ENCODE data around the gene PRDX6. TPM values are rescaled to one million over a fixed set of nuclear protein-coding genes. Genes with fewer than 3 reads are reported as not detected.
"Not testable (repeated sequence)": the region's sequence is repeated elsewhere in the genome, so short reads cannot be mapped to it uniquely, and the experiment has no call there.

PRDX6 gene, protein sequence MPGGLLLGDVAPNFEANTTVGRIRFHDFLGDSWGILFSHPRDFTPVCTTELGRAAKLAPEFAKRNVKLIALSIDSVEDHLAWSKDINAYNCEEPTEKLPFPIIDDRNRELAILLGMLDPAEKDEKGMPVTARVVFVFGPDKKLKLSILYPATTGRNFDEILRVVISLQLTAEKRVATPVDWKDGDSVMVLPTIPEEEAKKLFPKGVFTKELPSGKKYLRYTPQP
- total RNA-seq: 354 and 387 TPM in 2 replicates

- peak; percentile 51 for DNase-seq (ENCODE audit: low read depth)
Observed at GRCh38 chr1:173477286-173478093, at the start of gene PRDX6. Gene PRDX6 (plus strand): TSS chr1:173477335. CDS start chr1:173477398, 63 bp downstream.

GRCh38 chr1:173429471-173430402 is 47.4 kb upstream of the PRDX6 start:
- DNase-seq (ENCODE audit: low read depth): peak; percentile 70

DNA sequence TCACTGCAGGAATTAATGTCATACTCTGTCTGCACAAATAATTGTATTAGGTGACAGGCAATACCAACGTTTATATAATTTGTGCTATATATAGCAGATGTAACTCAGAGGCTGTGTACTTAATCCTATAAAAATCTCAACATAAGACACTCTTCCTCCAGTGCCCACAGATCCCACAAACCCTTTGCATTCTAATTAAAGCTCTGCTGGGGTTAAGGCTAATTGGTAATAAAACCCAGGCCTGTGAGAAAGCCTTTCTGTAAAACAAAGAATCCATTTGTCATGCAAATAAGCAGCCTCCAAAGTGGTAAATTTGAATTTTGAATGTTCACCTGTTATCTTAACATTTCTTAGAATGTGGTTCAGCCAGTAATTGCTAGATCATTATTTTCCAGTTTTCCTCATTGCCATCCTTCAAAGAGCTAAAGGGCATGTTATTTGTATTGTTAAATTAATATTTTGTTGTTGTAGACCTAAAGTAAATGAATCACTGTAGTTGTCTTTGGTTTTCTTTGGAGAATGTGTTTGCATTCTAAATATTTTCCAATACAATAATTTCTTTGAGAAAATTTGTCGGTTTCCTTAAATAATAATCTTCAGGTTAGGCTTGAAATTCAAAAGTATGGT is 46.3 kb upstream of the PRDX6 start:
- DNase-seq (ENCODE audit: low read depth): no peak

- DNase-seq (ENCODE audit: low read depth): peak; percentile 81
Observed at GRCh38 chr1:173431304-173432045, 45.7 kb upstream of the PRDX6 start.

DNA sequence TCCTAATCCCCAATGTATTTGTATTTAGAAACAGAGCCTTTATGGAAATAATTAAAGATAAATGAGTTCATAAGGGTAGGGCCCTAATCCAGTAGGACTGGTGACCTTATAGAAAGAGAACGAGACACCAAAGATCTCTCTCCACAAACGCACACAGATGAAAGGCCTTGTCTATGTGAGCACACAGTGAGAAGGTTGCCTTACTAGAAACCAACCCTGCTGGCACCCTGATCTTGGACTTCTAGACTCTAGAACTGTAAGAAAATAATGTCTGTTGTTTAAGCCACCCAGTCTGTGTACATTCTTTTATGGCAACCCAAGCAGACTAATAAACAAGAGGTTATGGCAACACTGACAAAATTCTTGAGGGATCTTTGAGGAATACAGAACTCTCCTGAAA is 44.8 kb upstream of the PRDX6 start:
- no peak for DNase-seq (ENCODE audit: low read depth)

- no peak for DNase-seq (ENCODE audit: low read depth)
Observed at GRCh38 chr1:173433751-173434326, 43.3 kb upstream of the PRDX6 start.

DNA sequence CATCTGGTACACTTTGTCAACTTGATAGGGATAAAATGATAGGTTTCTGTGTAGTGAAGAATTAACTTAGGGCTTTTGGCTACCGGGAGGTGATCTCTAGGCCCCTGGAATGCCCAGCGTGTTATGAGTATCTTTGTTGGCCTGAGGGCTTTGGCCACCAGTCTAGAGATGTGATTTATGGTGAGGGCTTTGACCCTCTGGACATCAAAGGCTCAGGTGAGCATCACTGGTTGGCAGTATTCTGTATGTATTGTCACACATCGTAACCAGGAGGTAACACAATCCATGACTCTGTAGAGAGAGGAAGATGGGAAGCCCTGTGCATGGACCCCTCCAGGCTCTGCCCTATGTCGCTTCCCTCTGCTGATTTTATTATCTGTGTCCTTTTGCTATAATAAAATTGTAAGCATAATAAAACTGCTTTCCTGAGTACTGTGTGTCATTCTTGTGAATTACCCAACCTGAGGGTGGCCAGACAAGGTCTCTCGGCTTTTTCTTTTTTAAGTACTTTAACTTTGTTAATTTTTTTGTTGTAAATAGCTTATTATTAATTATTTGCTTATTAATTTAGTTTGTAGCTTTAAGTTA is 40.2 kb upstream of the PRDX6 start:
- no peak for DNase-seq (ENCODE audit: low read depth)

GRCh38 chr1:173438675-173439074 is 38.5 kb upstream of the PRDX6 start:
- no peak for DNase-seq (ENCODE audit: low read depth)

- no peak for DNase-seq (ENCODE audit: low read depth)
Observed at GRCh38 chr1:173440430-173440829, 36.7 kb upstream of the PRDX6 start.

GRCh38 chr1:173444757-173445156 is 32.4 kb upstream of the PRDX6 start:
- DNase-seq (ENCODE audit: low read depth): no peak

DNA sequence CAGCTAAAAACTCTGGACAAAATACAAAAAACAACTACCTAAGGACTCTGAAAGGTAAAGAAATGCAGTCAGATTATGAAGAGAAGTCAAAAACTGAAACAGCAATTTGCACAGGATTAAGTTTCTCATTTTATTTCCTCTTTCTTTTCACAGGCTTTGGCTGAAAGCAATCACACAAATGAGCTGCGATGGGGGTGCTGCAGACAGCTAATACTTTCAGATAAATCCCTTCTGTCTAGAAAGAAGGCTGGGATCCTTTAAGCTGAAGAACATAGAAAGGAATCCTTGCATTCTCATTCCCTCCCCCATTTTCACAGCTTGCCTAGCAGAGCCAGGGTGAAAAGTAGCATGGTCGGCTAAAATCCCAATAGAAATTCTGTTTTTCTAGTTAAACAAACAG is 32.0 kb upstream of the PRDX6 start:
- no peak for DNase-seq (ENCODE audit: low read depth)

GRCh38 chr1:173445656-173446055 is 31.5 kb upstream of the PRDX6 start:
- DNase-seq (ENCODE audit: low read depth): no peak

DNA sequence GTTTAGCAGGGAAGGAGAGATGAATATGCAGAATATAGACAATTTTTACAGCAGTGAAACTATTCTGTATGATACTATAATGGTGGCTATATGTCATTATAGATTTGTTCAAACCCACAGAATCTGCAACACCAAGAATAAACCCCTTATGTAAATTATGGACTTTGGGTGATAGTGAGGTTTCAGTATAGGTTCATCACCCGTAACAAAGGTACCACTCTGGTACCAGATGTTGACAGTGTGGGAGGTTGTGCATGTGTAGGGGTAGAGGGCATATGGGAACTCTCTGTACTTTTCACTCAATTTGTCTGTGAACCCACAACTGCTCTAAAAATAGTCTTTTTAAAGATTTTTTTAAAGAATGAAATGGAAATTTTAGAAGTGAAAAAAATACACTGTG is 29.9 kb upstream of the PRDX6 start:
- DNase-seq (ENCODE audit: low read depth): no peak

GRCh38 chr1:173448945-173449344 is 28.2 kb upstream of the PRDX6 start:
- no peak for DNase-seq (ENCODE audit: low read depth)

DNA sequence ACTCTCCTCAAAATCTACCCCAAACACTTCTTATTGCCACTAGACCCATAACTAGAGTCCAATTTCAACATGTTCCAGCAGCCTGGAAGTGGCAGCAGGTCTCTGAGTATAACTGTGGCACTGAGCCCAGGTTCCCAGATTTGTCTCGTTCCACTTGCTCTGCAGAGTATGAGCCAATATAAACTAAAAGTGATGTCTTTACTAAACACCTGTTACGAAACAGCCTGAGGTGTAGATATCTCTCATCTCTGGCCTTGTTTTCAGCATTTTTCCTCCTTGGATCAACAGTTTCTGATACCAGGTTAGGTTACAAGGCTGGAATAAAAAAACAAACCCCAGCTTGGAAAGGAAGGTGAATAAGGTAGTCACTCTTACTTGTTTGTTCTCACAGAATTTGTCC is 25.2 kb upstream of the PRDX6 start:
- peak; percentile 83 for DNase-seq (ENCODE audit: low read depth)

DNA sequence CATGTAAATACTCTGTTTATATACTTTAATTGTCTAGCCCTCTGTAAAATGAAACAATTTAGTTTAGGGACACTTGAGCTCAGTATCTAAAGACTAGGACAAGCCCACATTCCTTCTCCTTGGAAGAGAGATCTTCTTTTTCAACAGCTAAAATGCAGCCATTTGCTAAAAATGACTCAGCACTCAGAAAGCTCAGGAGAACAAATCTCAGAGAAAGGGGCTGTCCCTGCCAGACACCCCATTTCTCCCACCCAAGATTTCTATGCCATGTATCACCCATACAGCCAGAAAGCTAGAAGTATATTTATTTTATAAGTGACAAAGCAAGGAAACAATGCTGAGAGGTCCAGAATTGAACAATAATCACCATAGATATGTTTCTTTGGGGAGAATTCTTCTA is 23.2 kb upstream of the PRDX6 start:
- peak; percentile 19 for DNase-seq (ENCODE audit: low read depth)

GRCh38 chr1:173454966-173455524 is 22.1 kb upstream of the PRDX6 start:
- DNase-seq (ENCODE audit: low read depth): peak; percentile 23

- DNase-seq (ENCODE audit: low read depth): no peak
Observed at GRCh38 chr1:173459885-173460284, 17.2 kb upstream of the PRDX6 start.

- DNase-seq (ENCODE audit: low read depth): not testable (repeated sequence)
Observed at GRCh38 chr1:173462666-173463065, 14.5 kb upstream of the PRDX6 start.

GRCh38 chr1:173464185-173464584 is 12.9 kb upstream of the PRDX6 start:
- DNase-seq (ENCODE audit: low read depth): not testable (repeated sequence)
